Gastroesophageal sphincter (tissue), 3 donors: ENCODE results near the gene ZNRF3.

ENCODE experiments used
- CTCF ChIP-seq, 4 experiments: fragments of 200-600 bp in 2 of 4; fragments of 450-650 bp in 2 of 4; sonication (generic) in 1 of 4; IDR thresholded peaks; one replicate each; pipeline ENCODE4 v1.5.1; 2017 to 2019; ENCODE audit warnings: antibody characterized with exemption in 4 of 4, mild to moderate bottlenecking in 2 of 4, moderate library complexity in 2 of 4
- EP300 ChIP-seq: sonication (generic); formaldehyde crosslinking; IDR thresholded peaks from one replicate; pipeline ENCODE4 v1.6.1; 2017; ENCODE audit warnings: antibody characterized with exemption, mild to moderate bottlenecking
- POLR2A ChIP-seq, 2 donors: fragments of 450-650 bp; IDR thresholded peaks; one replicate each; pipeline ENCODE4 v1.6.1; 2017; ENCODE audit warnings: antibody characterized with exemption in 2 of 2, mild to moderate bottlenecking in 2 of 2, moderate library complexity in 1 of 2
- POLR2AphosphoS5 ChIP-seq: sonication (generic); formaldehyde crosslinking; IDR thresholded peaks from one replicate; pipeline ENCODE4 v1.6.1; 2017; ENCODE audit warnings: antibody characterized with exemption

- TF ChIP-seq CTCF (IDR thresholded peaks at IDR 0.05) (no peak), POLR2AphosphoS5 (no peak), POLR2A (IDR thresholded peaks at IDR 0.05) (no peak), EP300 (no peak)
These were observed 93.7 kb downstream of the ZNRF3 start for GRCh38 chr22:28977060-28977459.
